Cardiac muscle cell (in vitro differentiated cells and primary cell): ENCODE measurements around the gene ABCB8. TPM values are rescaled to one million over a fixed set of nuclear protein-coding genes. Genes with fewer than 3 reads are reported as not detected.

ENCODE experiments used
- DNase-seq, 2 donors: peaks; one replicate each; pipeline versions ENCODE4 v3.0.0 to v3.0.0-alpha.2; 2010 to 2017; ENCODE audit warnings: low read depth in 1 of 2, low spot score in 1 of 2
- H3K27ac ChIP-seq: fragments of 200-600 bp; sonication (generic); 2 replicates; pipeline ENCODE4 v1.5.1; 2016
- H3K27me3 ChIP-seq: fragments of 200-600 bp; sonication (generic); 2 replicates; pipeline ENCODE4 v1.6.0; 2016; ENCODE audit warnings: control low read depth
- H3K36me3 ChIP-seq: fragments of 200-600 bp; sonication (generic); 2 replicates; pipeline ENCODE4 v1.5.1; 2016; ENCODE audit warnings: control low read depth
- H3K4me1 ChIP-seq: fragments of 200-600 bp; sonication (generic); 2 replicates; pipeline ENCODE4 v1.8.1; 2017; ENCODE audit warnings: low read depth, mild to moderate bottlenecking, mixed run types
- H3K4me3 ChIP-seq: fragments of 200-600 bp; sonication (generic); 2 replicates; pipeline ENCODE4 v1.5.1; 2016; ENCODE audit warnings: mild to moderate bottlenecking
- H3K9me3 ChIP-seq: fragments of 200-600 bp; sonication (generic); 2 replicates; pipeline ENCODE4 v1.5.1; 2017; ENCODE audit warnings: low read depth, mild to moderate bottlenecking, control low read depth
- polyA plus RNA-seq: library from polyadenylated mRNA; unstranded; fragments of >200 nt; fragmentation: Nextera tagmentation; extraction: Ambion mirVana; gene quantifications from 2 replicates; pipeline ENCODE4 v1.2.1, GENCODE V29; 2016
- total RNA-seq: library from RNA; depleted of rRNA; stranded (reverse); fragments of >200 nt; gene quantifications from 2 replicates; pipeline ENCODE4 v1.2.3, GENCODE V29; 2016
- TF ChIP-seq, protein P1 (sequence below): IDR thresholded peaks from 2 replicates; pipeline ENCODE4 v1.5.1; 2012; ENCODE audit warnings: low read depth, mild to moderate bottlenecking, low read length

ABCB8 gene
- total and polyA plus RNA-seq, 2 experiments from 2014 or later: 20.4 to 29.2 TPM

DNA sequence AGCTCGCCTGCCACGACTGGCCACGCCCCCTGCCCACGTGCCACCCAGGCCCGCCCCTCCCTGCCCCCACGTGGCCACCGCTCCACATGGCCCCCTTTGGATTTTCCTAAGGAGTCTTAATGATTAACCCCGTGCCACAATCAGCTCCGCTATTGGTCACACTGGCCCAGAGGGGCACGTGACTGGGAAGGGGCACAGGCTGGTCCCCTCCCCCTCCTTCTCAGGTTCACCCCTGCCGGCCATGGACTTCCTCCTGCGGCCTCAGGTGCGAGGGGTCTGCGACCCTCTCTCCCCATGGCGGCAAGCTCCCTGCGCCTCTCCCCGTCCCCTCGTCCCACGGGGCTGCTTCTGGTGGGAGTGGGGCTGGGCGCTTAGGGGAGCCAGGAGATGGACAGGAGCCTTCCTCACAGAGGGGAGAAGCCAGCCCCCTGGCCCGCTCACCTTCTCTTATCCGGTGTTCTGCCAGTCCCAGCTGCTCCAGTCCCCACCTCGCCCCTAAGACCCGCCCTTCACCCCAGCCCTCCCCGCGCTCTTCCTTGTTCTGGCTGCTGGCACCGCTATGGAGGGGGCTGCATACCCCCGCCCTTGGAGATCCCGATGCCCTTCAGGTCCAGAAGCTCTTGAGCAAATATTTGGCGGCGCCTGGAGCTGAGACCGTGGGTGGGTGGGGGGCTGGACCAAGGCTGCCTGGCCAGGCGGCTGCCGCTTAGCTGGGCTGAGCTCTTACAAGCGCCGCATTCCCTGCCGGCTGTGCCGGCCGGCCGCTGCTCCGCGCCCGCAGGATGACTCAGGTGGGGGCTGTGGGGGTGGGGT lies 34.4 kb downstream of the ABCB8 start:
- Histone ChIP-seq H3K27ac (peak overlapping the region; percentile 76), H3K36me3 (peaks cover 25% of the 10 kb centered on the region), H3K4me1 (peaks cover 25% of the 10 kb centered on the region), H3K9me3 (no peaks in the 10 kb centered on the region), H3K4me3 (peak overlapping the region; percentile 11), H3K27me3 (no peaks in the 10 kb centered on the region)
- TF ChIP-seq, protein P1, sequence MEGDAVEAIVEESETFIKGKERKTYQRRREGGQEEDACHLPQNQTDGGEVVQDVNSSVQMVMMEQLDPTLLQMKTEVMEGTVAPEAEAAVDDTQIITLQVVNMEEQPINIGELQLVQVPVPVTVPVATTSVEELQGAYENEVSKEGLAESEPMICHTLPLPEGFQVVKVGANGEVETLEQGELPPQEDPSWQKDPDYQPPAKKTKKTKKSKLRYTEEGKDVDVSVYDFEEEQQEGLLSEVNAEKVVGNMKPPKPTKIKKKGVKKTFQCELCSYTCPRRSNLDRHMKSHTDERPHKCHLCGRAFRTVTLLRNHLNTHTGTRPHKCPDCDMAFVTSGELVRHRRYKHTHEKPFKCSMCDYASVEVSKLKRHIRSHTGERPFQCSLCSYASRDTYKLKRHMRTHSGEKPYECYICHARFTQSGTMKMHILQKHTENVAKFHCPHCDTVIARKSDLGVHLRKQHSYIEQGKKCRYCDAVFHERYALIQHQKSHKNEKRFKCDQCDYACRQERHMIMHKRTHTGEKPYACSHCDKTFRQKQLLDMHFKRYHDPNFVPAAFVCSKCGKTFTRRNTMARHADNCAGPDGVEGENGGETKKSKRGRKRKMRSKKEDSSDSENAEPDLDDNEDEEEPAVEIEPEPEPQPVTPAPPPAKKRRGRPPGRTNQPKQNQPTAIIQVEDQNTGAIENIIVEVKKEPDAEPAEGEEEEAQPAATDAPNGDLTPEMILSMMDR: no peak
- DNase-seq: peak; percentile 72 to 93

DNA sequence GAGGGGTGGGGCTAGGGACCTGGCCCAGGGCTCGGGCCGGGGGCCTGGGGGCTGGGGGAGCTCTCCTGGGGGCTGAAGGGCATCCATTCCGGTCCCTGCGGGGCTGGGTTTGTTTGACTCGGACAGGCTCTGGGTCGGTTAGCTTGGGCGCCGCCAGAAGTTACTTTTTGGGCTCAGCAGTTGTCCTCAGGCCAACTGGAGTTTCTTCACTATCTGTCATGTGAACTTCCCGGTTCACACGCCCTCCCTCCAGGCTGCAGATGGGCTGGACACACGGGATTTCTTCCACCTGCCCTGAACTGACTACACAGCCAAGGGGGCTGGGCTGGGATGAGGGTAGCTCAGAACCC lies 34.9 kb downstream of the ABCB8 start:
- Histone ChIP-seq H3K4me1 (peaks cover 25% of the 10 kb centered on the region), H3K27ac (peak overlapping the region; percentile 76), H3K27me3 (no peaks in the 10 kb centered on the region), H3K9me3 (no peaks in the 10 kb centered on the region), H3K36me3 (peaks cover 31% of the 10 kb centered on the region), H3K4me3 (peak overlapping the region; percentile 11)
- DNase-seq: peak in 1 of 2 donors; percentile 69
- TF ChIP-seq, protein P1: no peak

DNA sequence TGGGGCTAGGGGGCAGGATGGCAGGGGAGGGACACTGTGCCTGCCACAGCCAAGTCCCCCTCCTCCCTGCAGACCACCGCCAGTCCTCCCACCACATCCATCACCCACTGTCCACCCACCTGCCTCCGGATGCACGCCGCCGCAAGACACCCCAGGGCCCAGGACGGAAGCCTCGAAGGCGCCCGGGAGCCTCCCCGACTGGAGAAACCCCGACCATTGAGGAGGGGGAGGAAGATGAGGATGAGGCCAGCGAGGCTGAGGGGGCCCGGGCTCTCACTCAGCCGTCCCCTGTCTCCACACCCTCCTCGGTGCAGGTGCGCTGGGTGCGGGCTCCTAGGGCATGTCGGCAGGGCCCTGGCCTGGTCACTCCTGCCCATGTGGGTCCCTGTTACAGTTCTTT lies 36.2 kb downstream of the ABCB8 start:
- Histone ChIP-seq H3K36me3 (peaks cover 40% of the 10 kb centered on the region), H3K27ac (no peak overlapping the region), H3K4me3 (no peak overlapping the region), H3K9me3 (no peaks in the 10 kb centered on the region), H3K4me1 (peaks cover 16% of the 10 kb centered on the region), H3K27me3 (no peaks in the 10 kb centered on the region)
- DNase-seq: no peak
- TF ChIP-seq, protein P1: no peak

DNA sequence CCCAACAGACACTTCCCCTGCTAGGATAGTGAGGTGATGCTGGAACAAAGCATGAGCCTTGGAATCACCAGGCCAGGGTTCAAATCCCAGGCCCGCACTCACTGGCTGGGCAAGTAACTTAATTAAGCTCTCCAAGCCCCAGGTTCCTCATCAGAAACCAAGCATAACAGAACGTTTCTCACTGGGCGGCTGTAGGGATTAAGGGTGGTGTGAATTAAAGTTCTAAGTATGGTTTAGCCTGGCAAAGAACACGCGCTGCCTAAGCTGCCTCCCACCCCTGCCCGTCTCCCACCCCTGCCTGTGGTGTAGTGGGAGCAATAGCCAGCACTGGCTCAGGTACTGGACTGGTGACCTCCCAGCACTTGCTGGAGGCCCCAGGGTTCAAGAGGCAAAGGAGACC lies 36.7 kb downstream of the ABCB8 start:
- H3K27ac ChIP-seq: no peak overlapping the region
- H3K9me3 ChIP-seq: no peaks in the 10 kb centered on the region
- H3K4me3 ChIP-seq: no peak overlapping the region
- DNase-seq: no peak
- peaks cover 16% of the 10 kb centered on the region for H3K4me1 ChIP-seq
- H3K36me3 ChIP-seq: peaks cover 45% of the 10 kb centered on the region
- no peaks in the 10 kb centered on the region for H3K27me3 ChIP-seq
- TF ChIP-seq, protein P1: no peak

DNA sequence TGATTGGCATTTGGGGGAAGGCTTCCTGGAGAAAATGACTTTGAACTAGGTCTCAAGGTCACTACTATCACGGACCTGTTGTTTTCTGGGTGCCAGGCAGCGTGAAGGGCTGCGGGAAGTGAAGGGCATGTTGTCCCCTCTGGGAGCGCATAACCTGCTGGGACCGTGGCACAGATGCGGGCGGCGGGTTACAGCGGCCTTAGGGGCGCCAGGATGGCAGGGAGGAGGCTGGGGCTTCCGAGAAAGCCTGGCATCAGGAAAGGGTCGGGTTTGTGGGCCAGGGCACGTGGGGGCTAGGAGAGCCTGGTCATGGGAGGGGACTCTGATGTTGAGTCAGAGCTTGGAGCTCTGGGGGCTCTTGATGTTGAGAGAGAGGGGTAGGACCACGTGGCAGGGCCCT lies 37.3 kb downstream of the ABCB8 start:
- H3K4me1 ChIP-seq: peaks cover 15% of the 10 kb centered on the region
- peaks cover 50% of the 10 kb centered on the region for H3K36me3 ChIP-seq
- no peak overlapping the region for H3K27ac ChIP-seq
- H3K4me3 ChIP-seq: no peak overlapping the region
- DNase-seq: no peak
- H3K9me3 ChIP-seq: no peaks in the 10 kb centered on the region
- TF ChIP-seq, protein P1: no peak
- H3K27me3 ChIP-seq: no peaks in the 10 kb centered on the region
